ENCODE results near the gene PPP3CA. TPM values are rescaled to one million over a fixed set of nuclear protein-coding genes. Genes with fewer than 3 reads are reported as not detected.
A peak's percentile ranks its signal among the peaks of the same experiment; 100 is the strongest.

The PPP3CA gene
- total and polyA plus RNA-seq, 8 donors, result 38.8 to 58.6 (median 54.8) TPM

- no peak for TF ChIP-seq CTCF (IDR thresholded peaks at IDR 0.05)
- DNase-seq, result no peak
- Histone ChIP-seq H3K27me3 (no peaks in the 10 kb centered on the region), H3K4me1 (peaks cover 0 to 7% of the 10 kb centered on the region in 2 donors), H3K27ac (no peak overlapping the region), H3K9me3 (no peaks in the 10 kb centered on the region), H3K36me3 (no peaks in the 10 kb centered on the region), H3K4me3 (no peak overlapping the region)
- intact Hi-C loops (cut with DNase I), result no loop called here
- ATAC-seq, result no peak
Measured at GRCh38 chr4:101264993-101265815, 82.1 kb downstream of the PPP3CA start.

GRCh38 chr4:101264512-101264911 is 82.8 kb downstream of the PPP3CA start:
- H3K27ac ChIP-seq, result no peak overlapping the region
- no peak for DNase-seq
- no peak for ATAC-seq
- peaks cover 0 to 14% of the 10 kb centered on the region in 2 donors for H3K4me1 ChIP-seq
- TF ChIP-seq CTCF (IDR thresholded peaks at IDR 0.05), result no peak
- H3K9me3 ChIP-seq, result no peaks in the 10 kb centered on the region
- H3K4me3 ChIP-seq, result no peak overlapping the region
- no peaks in the 10 kb centered on the region for H3K36me3 ChIP-seq
- no peaks in the 10 kb centered on the region for H3K27me3 ChIP-seq
- intact Hi-C loops (cut with DNase I), result no loop called here

GRCh38 chr4:101262683-101263082 is 84.6 kb downstream of the PPP3CA start:
- intact Hi-C loops (cut with DNase I), result no loop called here
- no peaks in the 10 kb centered on the region for H3K27me3 ChIP-seq
- TF ChIP-seq CTCF (IDR thresholded peaks at IDR 0.05), result no peak

GRCh38 chr4:101259876-101260275 is 87.5 kb downstream of the PPP3CA start:
- DNase-seq (no peak), ATAC-seq (no peak)
- no peaks in the 10 kb centered on the region for H3K9me3 ChIP-seq
- no peak overlapping the region for H3K27ac ChIP-seq
- H3K4me1 ChIP-seq, result peaks cover 0 to 31% of the 10 kb centered on the region in 2 donors
- no peaks in the 10 kb centered on the region for H3K36me3 ChIP-seq
- intact Hi-C loops (cut with DNase I), result no loop called here
- no peak for TF ChIP-seq CTCF (IDR thresholded peaks at IDR 0.05)
- no peaks in the 10 kb centered on the region for H3K27me3 ChIP-seq
- H3K4me3 ChIP-seq, result no peak overlapping the region

More at GRCh38 chr4:101262683-101263082, 84.6 kb downstream of the PPP3CA start:
- ATAC-seq, result no peak
- H3K4me3 ChIP-seq, result no peak overlapping the region
- no peak for DNase-seq
- H3K4me1 ChIP-seq, result peaks cover 0 to 26% of the 10 kb centered on the region in 2 donors
- no peaks in the 10 kb centered on the region for H3K36me3 ChIP-seq
- H3K27ac ChIP-seq, result no peak overlapping the region
- H3K9me3 ChIP-seq, result no peaks in the 10 kb centered on the region

- no peaks in the 10 kb centered on the region for H3K36me3 ChIP-seq
- no peak for TF ChIP-seq CTCF (IDR thresholded peaks at IDR 0.05)
- peak overlapping the region in 1 of 2 donors; percentile 9 for H3K27ac ChIP-seq
- ATAC-seq (peak; percentile 30), DNase-seq (no peak)
- no peaks in the 10 kb centered on the region for H3K9me3 ChIP-seq
- intact Hi-C loops (cut with DNase I), result no loop called here
- no peak overlapping the region for H3K4me3 ChIP-seq
- no peaks in the 10 kb centered on the region for H3K27me3 ChIP-seq
- peaks cover 0 to 31% of the 10 kb centered on the region in 2 donors for H3K4me1 ChIP-seq
Measured at GRCh38 chr4:101258883-101259282, 88.4 kb downstream of the PPP3CA start.
